T-cell (primary cell): ENCODE measurements around the gene CHRFAM7A. TPM values are rescaled to one million over a fixed set of nuclear protein-coding genes. Genes with fewer than 3 reads are reported as not detected.
"Not testable (repeated sequence)": the region's sequence is repeated elsewhere in the genome, so short reads cannot be mapped to it uniquely, and the experiment has no call there.

Source experiments
- ATAC-seq, 4 experiments: fragments of 200-7000 bp in 3 of 4; fragments of 150-1000 bp in 1 of 4; cut with Tn5 transposase; replicated peaks in 1 of 4; 1 replicate in 3 of 4; 2 replicates in 1 of 4; pipeline ENCODE4 v1.10.0; 2021; ENCODE audit warnings: moderate library complexity in 3 of 4, mild to moderate bottlenecking in 2 of 4, moderate number of reproducible peaks in 1 of 4
- CTCF ChIA-PET, 2 donors: fragments of 300-600 bp; sonication (Branson Sonifier 250); formaldehyde crosslinking; loops; one replicate each; lab custom pipeline; 2022; ENCODE audit warnings: antibody characterized with exemption in 2 of 2; lab: Charles Lee
- POLR2A ChIA-PET, 2 donors: fragments of 300-600 bp; sonication (Branson Sonifier 250); formaldehyde crosslinking; loops; one replicate each; lab custom pipeline; 2022; ENCODE audit warnings: antibody characterized with exemption in 2 of 2; lab: Charles Lee
- DNase-seq, 35 experiments: peaks; one replicate each; pipeline versions ENCODE4 v3.0.0 to v3.0.0-alpha.2; 2013 to 2023
- H3K27ac ChIP-seq: one replicate; pipeline ENCODE4 v1.5.1; 2013; ENCODE audit warnings: low read length
- H3K27me3 ChIP-seq, 2 experiments: replicated peaks in 1 of 2; 1 replicate in 1 of 2; 2 replicates in 1 of 2; pipeline versions ENCODE4 v1.6.1 to v1.7.0; 2013; ENCODE audit warnings: low read length in 1 of 2, mixed read lengths in 1 of 2; ENCODE audit not compliant: control insufficient read depth in 2 of 2, insufficient read depth in 2 of 2; ENCODE audit errors: extremely low read depth in 1 of 2
- H3K36me3 ChIP-seq, 2 donors: 1 replicate in 1 of 2; 2 replicates in 1 of 2; pipeline versions ENCODE4 v1.6.1 to v1.7.0; 2013; ENCODE audit warnings: low read length in 1 of 2; ENCODE audit not compliant: control insufficient read depth in 2 of 2, insufficient read depth in 1 of 2; ENCODE audit errors: extremely low read depth in 1 of 2
- H3K4me1 ChIP-seq, 2 experiments: 1 replicate in 1 of 2; 2 replicates in 1 of 2; pipeline versions ENCODE4 v1.6.1 to v1.7.0; 2013; ENCODE audit warnings: low read length in 2 of 2, mixed read lengths in 1 of 2; ENCODE audit not compliant: insufficient read depth in 2 of 2, control insufficient read depth in 1 of 2; ENCODE audit errors: extremely low read depth in 1 of 2
- H3K4me3 ChIP-seq, 2 donors: 1 replicate in 1 of 2; 2 replicates in 1 of 2; pipeline versions ENCODE4 v1.5.1 to v1.7.0; 2013; ENCODE audit warnings: mild to moderate bottlenecking in 2 of 2, low read length in 1 of 2, moderate library complexity in 1 of 2; ENCODE audit not compliant: control insufficient read depth in 1 of 2; ENCODE audit errors: extremely low read depth in 1 of 2
- H3K9me3 ChIP-seq: 2 replicates; pipeline ENCODE4 v1.7.0; 2013
- H3K27ac Mint-ChIP-seq, 2 donors: one replicate each; pipeline ENCODE4 v1.8.0; 2020 to 2021; ENCODE audit warnings: mild to moderate bottlenecking in 2 of 2, mixed read lengths in 2 of 2
- H3K27me3 Mint-ChIP-seq, 2 donors: one replicate each; pipeline ENCODE4 v1.8.0; 2021 to 2022; ENCODE audit warnings: mixed read lengths in 2 of 2
- H3K36me3 Mint-ChIP-seq: one replicate; pipeline ENCODE4 v1.8.0; 2021; ENCODE audit warnings: mixed read lengths
- H3K4me1 Mint-ChIP-seq, 3 donors: one replicate each; pipeline ENCODE4 v1.8.0; 2020 to 2022; ENCODE audit warnings: mixed read lengths in 3 of 3, mild to moderate bottlenecking in 1 of 3
- H3K4me3 Mint-ChIP-seq, 3 donors: one replicate each; pipeline ENCODE4 v1.8.0; 2020 to 2022; ENCODE audit warnings: mild to moderate bottlenecking in 3 of 3, mixed read lengths in 3 of 3, moderate library complexity in 3 of 3
- H3K9me3 Mint-ChIP-seq, 3 donors: one replicate each; pipeline ENCODE4 v1.8.0; 2020 to 2022; ENCODE audit warnings: mixed read lengths in 3 of 3
- WGBS: methylation state at CpG from one replicate; pipeline ENCODE4 v1.1.5; 2013; ENCODE audit warnings: missing lambda C conversion rate; ENCODE audit not compliant: insufficient coverage; 5-methylcytosine and 5-hydroxymethylcytosine counted together
- total RNA-seq, 35 experiments: library from RNA in 6 of 35; stranded (reverse) in 6 of 35; fragments of 120-200 nt in 1 of 35; gene quantifications; one replicate each; pipeline versions ENCODE4 v1.2.1 to v1.2.4 and lab custom pipeline; 2013 to 2026

The CHRFAM7A gene
- total RNA-seq, 5 donors from 2014 or later (not counting 1 experiment from before 2014, with no cell fraction given): 0.92 to 1.1 TPM; not detected in 3

DNA sequence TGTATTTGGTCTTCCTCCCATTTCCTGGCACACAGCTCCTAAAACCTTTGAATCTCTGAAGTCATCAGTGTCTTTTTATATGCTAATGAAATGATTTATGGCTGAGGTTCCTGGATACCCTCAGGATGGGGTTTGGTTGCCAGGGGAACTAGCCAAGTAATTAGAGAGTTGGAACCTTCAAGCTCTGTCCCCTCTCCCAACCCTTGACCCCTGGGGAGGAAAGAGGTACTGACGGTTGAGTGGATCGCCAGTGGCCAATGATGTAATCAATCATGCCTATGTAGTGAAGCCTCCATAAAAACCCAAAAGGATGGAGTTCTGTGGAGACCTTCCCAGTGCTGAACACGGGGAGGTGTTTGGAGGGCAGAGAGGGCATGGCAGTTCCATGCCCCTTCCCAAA is 25.1 kb downstream of the CHRFAM7A start:
- H3K27ac Mint-ChIP-seq, H3K4me1 ChIP-seq, POLR2A ChIA-PET, H3K9me3 ChIP-seq, H3K27ac ChIP-seq, H3K36me3 Mint-ChIP-seq, H3K4me3 ChIP-seq, H3K27me3 Mint-ChIP-seq, CTCF ChIA-PET, H3K4me1 Mint-ChIP-seq, DNase-seq, ATAC-seq, H3K27me3 ChIP-seq, H3K4me3 Mint-ChIP-seq, H3K9me3 Mint-ChIP-seq, H3K36me3 ChIP-seq: not testable (repeated sequence)
- WGBS: no CpG with 5 or more reads among the region's 3 CpGs

DNA sequence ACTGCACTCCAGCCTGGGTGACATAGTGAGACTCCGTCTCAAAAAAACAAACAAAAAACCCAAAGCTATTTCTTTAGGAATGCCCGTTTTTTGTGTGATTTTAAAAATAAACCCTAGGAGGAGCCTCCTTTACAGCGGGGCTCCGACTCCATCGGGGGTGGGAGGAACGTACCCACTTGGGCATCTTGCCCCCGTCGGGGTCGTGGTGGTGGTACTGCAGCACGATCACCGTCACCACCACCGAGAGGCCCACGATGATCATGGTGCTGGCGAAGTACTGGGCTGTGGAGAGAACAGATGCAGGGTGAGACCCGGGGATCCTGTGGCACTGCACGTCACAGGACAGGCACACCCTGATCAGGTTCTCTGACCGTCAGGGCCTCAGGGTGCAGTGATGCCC is 26.1 kb downstream of the CHRFAM7A start:
- H3K27me3 Mint-ChIP-seq, H3K36me3 Mint-ChIP-seq, DNase-seq, H3K4me3 Mint-ChIP-seq, ATAC-seq, H3K9me3 Mint-ChIP-seq, H3K4me3 ChIP-seq, H3K9me3 ChIP-seq, H3K36me3 ChIP-seq, H3K27me3 ChIP-seq, H3K4me1 Mint-ChIP-seq, H3K4me1 ChIP-seq, POLR2A ChIA-PET, H3K27ac ChIP-seq, H3K27ac Mint-ChIP-seq, CTCF ChIA-PET: not testable (repeated sequence)
- WGBS: 100% methylated on average over 3 of the region's 17 CpGs

DNA sequence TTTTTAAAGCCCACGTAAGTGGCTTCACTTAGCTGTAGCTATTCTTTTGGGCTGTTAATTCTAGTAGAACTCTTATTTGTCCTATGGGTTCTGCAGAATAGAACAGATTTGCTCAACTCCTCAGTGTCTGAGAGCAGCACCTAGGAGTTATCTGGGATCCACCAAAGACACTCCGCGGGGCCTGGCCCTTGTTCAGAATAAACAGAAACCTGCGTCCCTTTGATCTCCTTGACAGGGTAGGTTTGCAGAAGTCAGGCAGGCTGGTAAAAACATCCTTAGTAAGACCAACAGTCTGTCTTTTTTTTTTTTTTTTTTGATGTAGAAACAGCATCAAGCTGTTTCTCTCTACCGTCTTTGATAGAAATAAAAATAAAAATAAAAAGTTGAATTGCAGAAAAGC is 31.9 kb downstream of the CHRFAM7A start:
- H3K27ac Mint-ChIP-seq, H3K27me3 Mint-ChIP-seq, ATAC-seq, H3K27ac ChIP-seq, H3K36me3 Mint-ChIP-seq, H3K4me3 Mint-ChIP-seq, DNase-seq, H3K4me1 ChIP-seq, POLR2A ChIA-PET, H3K4me1 Mint-ChIP-seq, H3K36me3 ChIP-seq, CTCF ChIA-PET, H3K4me3 ChIP-seq, H3K9me3 Mint-ChIP-seq, H3K27me3 ChIP-seq, H3K9me3 ChIP-seq: not testable (repeated sequence)
- no CpG with 5 or more reads among the region's 5 CpGs for WGBS

DNA sequence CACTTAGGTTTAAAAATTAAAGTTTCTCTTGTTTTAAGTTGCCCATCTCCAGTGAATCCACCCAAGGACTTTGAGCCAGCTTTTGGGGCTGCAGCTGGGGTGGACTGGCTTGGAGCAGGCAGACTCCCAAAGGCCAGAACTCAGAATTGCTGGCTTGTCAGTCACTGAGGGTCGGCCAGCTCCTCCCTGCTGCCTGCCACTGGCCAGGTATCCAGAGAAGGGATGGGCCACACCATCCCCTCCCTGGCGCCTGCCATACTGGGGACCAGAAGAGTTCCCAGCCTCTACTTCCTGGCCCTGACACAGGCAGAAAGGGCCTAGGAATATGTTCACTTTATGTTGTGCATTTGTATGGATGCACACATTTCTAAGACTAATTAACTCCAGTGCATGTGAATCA is 32.4 kb downstream of the CHRFAM7A start:
- H3K9me3 Mint-ChIP-seq, CTCF ChIA-PET, H3K4me3 Mint-ChIP-seq, DNase-seq, ATAC-seq, H3K27me3 ChIP-seq, H3K36me3 ChIP-seq, H3K27me3 Mint-ChIP-seq, H3K4me1 ChIP-seq, H3K27ac ChIP-seq, POLR2A ChIA-PET, H3K9me3 ChIP-seq, H3K4me3 ChIP-seq, H3K27ac Mint-ChIP-seq, H3K4me1 Mint-ChIP-seq, H3K36me3 Mint-ChIP-seq: not testable (repeated sequence)
- WGBS: no CpG with 5 or more reads among the region's 2 CpGs

DNA sequence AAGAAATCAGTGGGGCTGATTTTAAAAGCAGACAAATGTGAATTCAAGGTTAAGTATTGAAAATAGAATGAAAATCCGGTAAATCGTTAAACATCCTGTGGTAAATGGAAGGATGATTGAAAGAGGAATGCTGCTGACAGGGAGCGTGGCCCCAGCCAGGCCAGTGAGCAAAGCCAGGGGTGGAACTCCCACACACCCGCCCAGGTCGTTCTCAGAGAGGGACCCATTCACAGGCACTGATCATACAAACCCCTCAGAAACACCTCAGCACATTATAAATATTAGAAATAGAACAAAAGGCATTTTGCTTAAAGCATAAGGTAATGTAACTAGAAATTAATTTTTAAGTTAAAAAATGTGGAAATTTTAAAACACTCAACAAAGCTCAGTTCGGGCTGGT is 38.3 kb downstream of the CHRFAM7A start:
- H3K36me3 ChIP-seq, CTCF ChIA-PET, H3K4me1 ChIP-seq, H3K9me3 ChIP-seq, H3K27me3 ChIP-seq, ATAC-seq, H3K27me3 Mint-ChIP-seq, H3K4me3 ChIP-seq, H3K27ac Mint-ChIP-seq, H3K4me3 Mint-ChIP-seq, H3K27ac ChIP-seq, H3K36me3 Mint-ChIP-seq, H3K9me3 Mint-ChIP-seq, H3K4me1 Mint-ChIP-seq, POLR2A ChIA-PET, DNase-seq: not testable (repeated sequence)
- no CpG with 5 or more reads among the region's 6 CpGs for WGBS

DNA sequence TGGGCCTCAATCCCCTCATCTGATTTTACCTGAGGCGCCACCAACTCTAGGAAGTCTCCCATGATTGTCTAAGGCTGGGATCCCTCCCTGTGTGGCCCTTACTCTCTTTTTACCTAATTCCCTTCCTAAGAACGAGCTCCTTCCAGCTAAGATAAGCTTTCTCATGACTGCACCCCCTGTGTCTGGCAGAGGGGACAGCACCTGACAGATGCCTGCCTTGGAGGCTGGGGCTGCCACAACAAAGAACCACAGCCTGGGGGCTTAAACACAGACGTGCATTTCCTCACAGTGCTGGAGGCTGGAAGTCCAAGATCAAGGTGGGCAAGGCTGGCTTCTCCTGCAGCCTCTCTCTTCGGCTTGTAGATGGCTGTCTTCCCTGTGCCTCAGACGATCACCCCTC is 43.5 kb downstream of the CHRFAM7A start:
- H3K4me1 Mint-ChIP-seq, H3K27me3 Mint-ChIP-seq, POLR2A ChIA-PET, H3K9me3 Mint-ChIP-seq, CTCF ChIA-PET, H3K4me1 ChIP-seq, H3K27ac ChIP-seq, H3K27me3 ChIP-seq, DNase-seq, H3K36me3 ChIP-seq, H3K27ac Mint-ChIP-seq, H3K4me3 ChIP-seq, ATAC-seq, H3K9me3 ChIP-seq, H3K36me3 Mint-ChIP-seq, H3K4me3 Mint-ChIP-seq: not testable (repeated sequence)
- no CpG with 5 or more reads among the region's 5 CpGs for WGBS

DNA sequence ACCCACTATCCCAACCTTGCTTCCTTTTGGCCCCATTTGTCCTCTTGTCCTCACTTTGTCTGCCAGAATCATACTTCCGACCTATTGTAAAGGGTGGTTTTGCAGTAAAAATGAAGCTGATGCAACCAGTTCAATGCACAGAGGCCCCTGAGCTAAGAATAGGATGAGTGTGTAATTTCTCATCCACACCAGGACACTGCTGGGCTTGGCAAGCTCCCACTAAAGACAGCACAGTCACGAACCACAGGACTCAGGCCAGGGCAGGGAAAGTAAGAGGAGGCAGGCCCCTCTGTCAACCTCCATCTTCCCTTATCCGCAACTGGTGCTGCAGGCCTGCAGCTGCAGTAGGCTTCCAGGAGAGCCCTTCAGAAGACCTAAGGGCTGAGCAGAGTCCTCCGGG is 56.8 kb downstream of the CHRFAM7A start:
- DNase-seq, POLR2A ChIA-PET, H3K4me1 Mint-ChIP-seq, H3K27me3 Mint-ChIP-seq, H3K27ac Mint-ChIP-seq, ATAC-seq, H3K36me3 Mint-ChIP-seq, H3K4me1 ChIP-seq, H3K27ac ChIP-seq, H3K9me3 Mint-ChIP-seq, H3K27me3 ChIP-seq, H3K4me3 ChIP-seq, H3K36me3 ChIP-seq, CTCF ChIA-PET, H3K4me3 Mint-ChIP-seq, H3K9me3 ChIP-seq: not testable (repeated sequence)
- WGBS: no CpG with 5 or more reads among the region's 4 CpGs
